Spleen (tissue), 11 donors: ENCODE measurements around the gene SLC2A9. TPM values are rescaled to one million over a fixed set of nuclear protein-coding genes. Genes with fewer than 3 reads are reported as not detected.

Experiments used
- DNase-seq: peaks from one replicate; pipeline ENCODE4 v3.0.0-alpha.2; 2020
- H3K27ac ChIP-seq, 8 donors: fragments of 200-600 bp; sonication (generic) in 7 of 8; 1 replicate in 4 of 8; 2 replicates in 4 of 8; pipeline versions ENCODE4 v1.5.0 to v1.8.0; 2016 to 2021; ENCODE audit warnings: inconsistent platforms in 4 of 8, mild to moderate bottlenecking in 4 of 8, moderate library complexity in 1 of 8
- H3K27me3 ChIP-seq, 7 donors: fragments of 200-600 bp; sonication (generic) in 6 of 7; replicated peaks in 1 of 7; 1 replicate in 4 of 7; 2 replicates in 3 of 7; pipeline versions ENCODE4 v1.5.0 to v1.8.0; 2016 to 2021; ENCODE audit warnings: inconsistent platforms in 3 of 7, mild to moderate bottlenecking in 1 of 7
- H3K36me3 ChIP-seq, 6 donors: fragments of 200-600 bp; sonication (generic) in 5 of 6; 1 replicate in 4 of 6; 2 replicates in 2 of 6; pipeline versions ENCODE4 v1.5.0 to v1.8.0; 2016 to 2021; ENCODE audit warnings: inconsistent platforms in 2 of 6
- H3K4me1 ChIP-seq, 6 donors: fragments of 200-600 bp; sonication (generic) in 5 of 6; 1 replicate in 3 of 6; 2 replicates in 3 of 6; pipeline versions ENCODE4 v1.5.0 to v1.8.0; 2016 to 2021; ENCODE audit warnings: inconsistent platforms in 3 of 6
- H3K4me3 ChIP-seq, 8 donors: fragments of 200-600 bp; sonication (generic) in 7 of 8; 1 replicate in 4 of 8; 2 replicates in 4 of 8; pipeline versions ENCODE4 v1.5.0 to v1.8.0; 2016 to 2021; ENCODE audit warnings: inconsistent platforms in 4 of 8, mild to moderate bottlenecking in 4 of 8, moderate library complexity in 2 of 8
- H3K9me3 ChIP-seq, 8 donors: fragments of 200-600 bp; sonication (generic) in 7 of 8; 1 replicate in 4 of 8; 2 replicates in 4 of 8; pipeline versions ENCODE4 v1.5.0 to v1.8.0; 2016 to 2021; ENCODE audit warnings: inconsistent platforms in 4 of 8
- CTCF ChIP-seq, 11 experiments: fragments of 200-600 bp in 7 of 11; fragments of 450-650 bp in 4 of 11; sonication (generic) in 4 of 11; IDR thresholded peaks in 8 of 11; conservative IDR thresholded peaks in 3 of 11; 1 replicate in 7 of 11; 2 replicates in 4 of 11; pipeline versions ENCODE4 v1.4.0 to v1.8.0; 2016 to 2021; ENCODE audit warnings: antibody characterized with exemption in 11 of 11, inconsistent platforms in 4 of 11, mild to moderate bottlenecking in 1 of 11
- POLR2A ChIP-seq, 3 donors: fragments of 450-650 bp; IDR thresholded peaks; one replicate each; pipeline ENCODE4 v1.5.1; 2017; ENCODE audit warnings: antibody characterized with exemption in 3 of 3, mild to moderate bottlenecking in 1 of 3
- POLR2AphosphoS5 ChIP-seq, 3 donors: sonication (generic); formaldehyde crosslinking; IDR thresholded peaks; one replicate each; pipeline ENCODE4 v1.5.1; 2017; ENCODE audit warnings: antibody characterized with exemption in 3 of 3
- WGBS, 5 donors: extraction: QIAGEN DNeasy Blood & Tissue Kit in 3 of 5; methylation state at CpG; one replicate each; pipeline versions ENCODE4 v1.1.5 to v1.1.7; 2013 to 2018; 5-methylcytosine and 5-hydroxymethylcytosine counted together
- intact Hi-C: fragments of 100-400 bp; cut with DNase I; formaldehyde crosslinking; loops from one replicate; pipeline ENCODE4 v1.15.0; 2023; ENCODE audit warnings: low total_unique reads
- polyA plus RNA-seq, 3 donors: library from polyadenylated mRNA; stranded (reverse); fragments of 200-250 nt; gene quantifications; one replicate each; pipeline ENCODE4 v1.2.1, GENCODE V29; 2013
- total RNA-seq, 7 donors: library from RNA; depleted of rRNA in 3 of 7; stranded (reverse); fragments of >200 nt in 3 of 7; fragmentation: NEBNext Ultra II Directional in 4 of 7; extraction: Animal tissue kit (Norgen Biotek cat#: 25700) in 4 of 7; gene quantifications; one replicate each; pipeline versions ENCODE4 v1.1.0 to v1.2.1, GENCODE V29; 2016 to 2021
- donor health status: healthy with polysubstance abuse.
- donor health status: DM: no; HTN: no; CAD: no; lungs with moderate emphysema.
- donor health status: DM: no; HTN: no; CAD: no.
- donor health status: Bipolar disorder and iron deficiency.
- donor health status: healthy.
- donor health status: DM: no; HTN: no; CAD: no.
- donor health status: DM: yes; HTN: yes; CAD: no.

Gene SLC2A9
- total and polyA plus RNA-seq, 10 donors: 1.2 to 8.8 (median 5.3) TPM

- TF ChIP-seq POLR2A (IDR thresholded peaks at IDR 0.05): peak in 1 of 3 donors; percentile 23
- TF ChIP-seq CTCF (IDR thresholded peaks at IDR 0.05 in 8 of 11, conservative IDR thresholded peaks at IDR 0.05 in 3 of 11): peak; percentile 90 to 99 (median 97)
- TF ChIP-seq POLR2AphosphoS5 (IDR thresholded peaks at IDR 0.05): peak; percentile 91 to 92 (median 92)
- Histone ChIP-seq H3K9me3 (no peaks in the 10 kb centered on the region), H3K27me3 (peaks cover 0 to 18% (median 0%) of the 10 kb centered on the region in 7 donors), H3K4me1 (peaks cover 6 to 60% (median 39%) of the 10 kb centered on the region in 6 donors), H3K4me3 (peak overlapping the region in 7 of 8 donors; percentile 27 to 68 (median 36)), H3K27ac (peak overlapping the region; percentile 50 to 87 (median 76)), H3K36me3 (no peaks in the 10 kb centered on the region)
- 5 to 21% (median 6%) methylated on average over 29 to 52 of the region's 52 CpGs for WGBS, 5 donors
- DNase-seq: peak; percentile 98
- intact Hi-C loops: loop anchor here (10.0 kb wide), 1 partner anchor 254 kb away; no protein-coding TSS in a partner anchor
Observed at GRCh38 chr4:10018818-10019461, 2.4 kb downstream of the SLC2A9 start.

- no peak for DNase-seq
- no peak overlapping the region for H3K4me3 ChIP-seq
- no peak overlapping the region for H3K27ac ChIP-seq
- no peak for TF ChIP-seq CTCF (IDR thresholded peaks at IDR 0.05 in 8 of 11, conservative IDR thresholded peaks at IDR 0.05 in 3 of 11)
- TF ChIP-seq POLR2A (IDR thresholded peaks at IDR 0.05): no peak
- no peak for TF ChIP-seq POLR2AphosphoS5 (IDR thresholded peaks at IDR 0.05)
- H3K36me3 ChIP-seq: no peaks in the 10 kb centered on the region
- peaks cover 0 to 25% (median 0%) of the 10 kb centered on the region in 7 donors for H3K27me3 ChIP-seq
- no peaks in the 10 kb centered on the region for H3K9me3 ChIP-seq
- H3K4me1 ChIP-seq: peaks cover 3 to 43% (median 24%) of the 10 kb centered on the region in 6 donors
- 93 to 96% (median 95%) methylated on average over 11 of the region's 11 CpGs for WGBS, 5 donors
- intact Hi-C loops: loop anchor here (10.0 kb wide), 1 partner anchor 252 kb away; no protein-coding TSS in a partner anchor
Observed at GRCh38 chr4:10017037-10017893, 4.0 kb downstream of the SLC2A9 start.

GRCh38 chr4:10016169-10016568 lies 5.1 kb downstream of the SLC2A9 start:
- TF ChIP-seq POLR2A (IDR thresholded peaks at IDR 0.05) (no peak), POLR2AphosphoS5 (IDR thresholded peaks at IDR 0.05) (no peak), CTCF (IDR thresholded peaks at IDR 0.05 in 8 of 11, conservative IDR thresholded peaks at IDR 0.05 in 3 of 11) (no peak)
- H3K36me3 ChIP-seq: no peaks in the 10 kb centered on the region
- H3K9me3 ChIP-seq: no peaks in the 10 kb centered on the region
- H3K27ac ChIP-seq: no peak overlapping the region
- no peak for DNase-seq
- intact Hi-C loops: loop anchor here (10.0 kb wide), 1 partner anchor 251 kb away; no protein-coding TSS in a partner anchor
- WGBS, 5 donors: 62 to 83% (median 73%) methylated on average over 6 of the region's 6 CpGs
- H3K4me1 ChIP-seq: peaks cover 0 to 32% (median 16%) of the 10 kb centered on the region in 6 donors
- peaks cover 0 to 25% (median 0%) of the 10 kb centered on the region in 7 donors for H3K27me3 ChIP-seq
- no peak overlapping the region for H3K4me3 ChIP-seq
